K562 (cell line): ENCODE measurements around the gene FNBP1. TPM values are rescaled to one million over a fixed set of nuclear protein-coding genes. Genes with fewer than 3 reads are reported as not detected.

Source experiments
- AFF4 ChIP-seq: sonication (generic); formaldehyde crosslinking; IDR thresholded peaks from 2 replicates; pipeline ENCODE4 v1.8.0; 2023; ENCODE audit warnings: mild to moderate bottlenecking, missing genetic modification reagents
- ATF3 ChIP-seq, 2 experiments: fragments of 450-650 bp in 1 of 2; sonication (generic) in 1 of 2; formaldehyde crosslinking in 1 of 2; IDR thresholded peaks in 1 of 2; conservative IDR thresholded peaks in 1 of 2; 2 replicates each; pipeline versions ENCODE4 v1.6.1 to v1.8.1; 2016 to 2023; ENCODE audit warnings: mild to moderate bottlenecking in 2 of 2, moderate library complexity in 2 of 2, inconsistent platforms in 1 of 2, missing genetic modification reagents in 1 of 2
- BRD9 ChIP-seq: fragments of 450-650 bp; IDR thresholded peaks from 2 replicates; pipeline ENCODE4 v1.6.1; 2018; ENCODE audit warnings: low read depth; ENCODE audit not compliant: partially characterized antibody
- EHMT2 ChIP-seq: fragments of 450-650 bp; IDR thresholded peaks from 2 replicates; pipeline ENCODE4 v1.6.1; 2018; ENCODE audit warnings: antibody characterized with exemption
- GATAD2A ChIP-seq: fragments of 450-650 bp; IDR thresholded peaks from 2 replicates; pipeline ENCODE4 v1.6.1; 2017
- HDAC3 ChIP-seq: fragments of 450-650 bp; IDR thresholded peaks from 2 replicates; pipeline ENCODE4 v1.6.1; 2018; ENCODE audit warnings: borderline replicate concordance, mild to moderate bottlenecking, moderate library complexity; ENCODE audit not compliant: partially characterized antibody
- HMBOX1 ChIP-seq: sonication (generic); IDR thresholded peaks from 2 replicates; pipeline ENCODE4 v1.6.1; 2016
- MXI1 ChIP-seq: IDR thresholded peaks from 2 replicates; pipeline ENCODE4 v1.6.1; 2011; ENCODE audit warnings: low read depth, mild to moderate bottlenecking, improper control_type of control experiment, low read length
- NBN ChIP-seq: fragments of 450-650 bp; IDR thresholded peaks from 2 replicates; pipeline ENCODE4 v1.6.1; 2016; ENCODE audit warnings: low read depth, mild to moderate bottlenecking
- PTRF ChIP-seq: fragments of 450-650 bp; IDR thresholded peaks from 2 replicates; pipeline ENCODE4 v1.6.1; 2016; ENCODE audit warnings: mild to moderate bottlenecking, missing genetic modification characterization, missing compliant biosample characterization
- RAD21 ChIP-seq, 2 experiments: fragments of 250-450 bp in 1 of 2; fragments of 450-650 bp in 1 of 2; sonication (Bioruptor Pico) in 1 of 2; formaldehyde crosslinking in 1 of 2; IDR thresholded peaks in 1 of 2; conservative IDR thresholded peaks in 1 of 2; 2 replicates each; pipeline versions ENCODE4 v1.4.0 to v1.8.0; 2020 to 2022; ENCODE audit warnings: mild to moderate bottlenecking in 2 of 2, moderate library complexity in 1 of 2
- RNF2 ChIP-seq: sonication (generic); IDR thresholded peaks from 2 replicates; pipeline ENCODE4 v1.6.1; 2016
- SMARCA4 ChIP-seq: fragments of 450-650 bp; IDR thresholded peaks from 2 replicates; pipeline ENCODE4 v1.6.1; 2016
- SMARCE1 ChIP-seq: fragments of 450-650 bp; IDR thresholded peaks from 2 replicates; pipeline ENCODE4 v1.7.1; 2016; ENCODE audit warnings: mild to moderate bottlenecking
- ZBTB17 ChIP-seq: fragments of 450-650 bp; formaldehyde crosslinking; IDR thresholded peaks from 2 replicates; pipeline ENCODE4 v1.4.0; 2020; ENCODE audit warnings: mild to moderate bottlenecking
- ZBTB2 ChIP-seq: fragments of 450-650 bp; IDR thresholded peaks from 2 replicates; pipeline ENCODE4 v1.6.1; 2016; ENCODE audit warnings: antibody characterized with exemption
- ZBTB49 ChIP-seq: sonication (generic); formaldehyde crosslinking; IDR thresholded peaks from 2 replicates; pipeline ENCODE4 v1.8.0; 2022; ENCODE audit warnings: missing genetic modification reagents, mild to moderate bottlenecking, borderline replicate concordance
- polyA plus RNA-seq, 8 experiments: library from polyadenylated mRNA; depleted of rRNA in 4 of 8; stranded (reverse) in 5 of 8; unstranded in 3 of 8; fragments of >200 nt; fragmentation: Nextera tagmentation in 2 of 8; fragmentation: Illumina TruSeq in 1 of 8; extraction: Ambion mirVana in 2 of 8; extraction: Trizol in 1 of 8; gene quantifications; 2 replicates each; pipeline versions ENCODE4 v1.2.1 to v1.2.3, GENCODE V29; 2011 to 2014; ENCODE audit warnings: inconsistent platforms in 1 of 8, missing spikeins in 1 of 8
- total RNA-seq, 7 experiments: library from RNA; depleted of rRNA in 6 of 7; stranded (reverse); fragments of >200 nt in 6 of 7; fragmentation: Illumina TruSeq in 2 of 7; extraction: Trizol in 2 of 7; gene quantifications; 2 replicates each; pipeline versions ENCODE4 v1.2.1 to v1.2.3, GENCODE V29; 2011 to 2021; ENCODE audit warnings: low replicate concordance in 1 of 7

FNBP1 gene
- total and polyA plus RNA-seq, 9 of the 15 experiments (the other 6 are each of a cell fraction or from before 2014, with no cell fraction given) = 1.8 to 14.9 (median 7.6) TPM

- no peak for TF ChIP-seq AFF4 (CRISPR knock-in tag)
- peak; percentile 81 for TF ChIP-seq HMBOX1
- 0 out of 2 replicates have a peak, but pooled peaks have one; percentile 35 for TF ChIP-seq ZBTB2
- TF ChIP-seq SMARCA4 = peak; percentile 92
- 0 out of 2 replicates have a peak, but pooled peaks have one; percentile 32 for TF ChIP-seq GATAD2A
- TF ChIP-seq RNF2 = 0 out of 2 replicates have a peak, but pooled peaks have one; percentile 27
- peak; percentile 28; the same call in 1 of the 2 replicates for TF ChIP-seq EHMT2
- TF ChIP-seq ZBTB17 (CRISPR knock-in tag) = 0 out of 2 replicates have a peak, but pooled peaks have one; percentile 29
- TF ChIP-seq ATF3 (IDR thresholded peaks at IDR 0.05) = peak; percentile 65; the same call in 1 of the 2 replicates
- no peak for TF ChIP-seq ATF3 (CRISPR knock-in tag; conservative IDR thresholded peaks at IDR 0.05)
- TF ChIP-seq SMARCE1 = peak; percentile 90
- peak; percentile 57; the same call in 1 of the 2 replicates for TF ChIP-seq NBN
- peak in 1 of 2 experiments; percentile 29; a peak in 1 of 4 replicates for TF ChIP-seq RAD21 (CRISPR knock-in tag; conservative IDR thresholded peaks at IDR 0.05 in 1 of 2, IDR thresholded peaks at IDR 0.05 in 1 of 2)
- no peak for TF ChIP-seq MXI1
- no peak for TF ChIP-seq ZBTB49 (CRISPR knock-in tag)
- peak; percentile 34 for TF ChIP-seq BRD9
- no peak for TF ChIP-seq PTRF (tag)
- TF ChIP-seq HDAC3 = peak; percentile 30
These were observed 88.0 kb downstream of the FNBP1 start (continued) for GRCh38 chr9:129954868-129955550.
